Middle frontal gyrus (tissue), 1 donor: ENCODE results near the gene SIRPA.

ENCODE experiments used
- DNase-seq: peaks from one replicate; pipeline ENCODE4 v3.0.0-alpha.2; 2015; ENCODE audit warnings: low spot score; ENCODE audit errors: extremely low spot score

SIRPA gene

GRCh38 chr20:1887756-1888155 is 7.5 kb upstream of the SIRPA start:
- DNase-seq, result no peak

DNA sequence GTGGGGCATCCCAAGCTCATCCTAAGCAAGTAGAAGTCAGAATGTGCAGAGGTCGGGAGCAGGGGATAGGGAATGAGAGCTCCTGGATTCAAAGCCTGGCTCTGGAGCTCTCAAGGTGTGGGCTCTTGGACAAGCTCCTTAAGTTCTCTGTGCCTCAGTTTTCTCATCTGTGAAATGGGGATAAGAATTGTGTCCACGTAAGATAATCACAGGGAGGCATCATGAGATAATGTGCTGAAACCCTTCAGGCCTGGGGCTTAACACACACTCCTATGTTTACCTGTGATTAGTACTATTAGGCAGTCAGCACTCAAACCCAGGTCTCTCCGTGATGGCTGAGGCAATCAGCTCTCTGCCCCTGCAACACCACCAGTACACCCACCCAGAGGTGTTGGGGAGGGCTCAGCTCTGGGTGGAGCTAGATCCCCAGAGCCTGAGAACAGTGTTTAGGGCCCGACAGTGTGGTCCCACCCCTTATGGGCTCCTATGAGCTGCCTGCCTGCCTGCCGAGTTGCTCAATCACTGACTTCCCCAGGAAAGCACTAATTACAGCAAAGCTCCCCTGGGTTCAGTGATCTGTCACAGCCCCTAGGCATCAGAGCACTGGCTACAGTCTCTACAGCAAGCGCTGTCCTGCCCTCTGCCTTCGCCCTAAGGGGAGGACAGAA is 6.3 kb upstream of the SIRPA start:
- no peak for DNase-seq

DNA sequence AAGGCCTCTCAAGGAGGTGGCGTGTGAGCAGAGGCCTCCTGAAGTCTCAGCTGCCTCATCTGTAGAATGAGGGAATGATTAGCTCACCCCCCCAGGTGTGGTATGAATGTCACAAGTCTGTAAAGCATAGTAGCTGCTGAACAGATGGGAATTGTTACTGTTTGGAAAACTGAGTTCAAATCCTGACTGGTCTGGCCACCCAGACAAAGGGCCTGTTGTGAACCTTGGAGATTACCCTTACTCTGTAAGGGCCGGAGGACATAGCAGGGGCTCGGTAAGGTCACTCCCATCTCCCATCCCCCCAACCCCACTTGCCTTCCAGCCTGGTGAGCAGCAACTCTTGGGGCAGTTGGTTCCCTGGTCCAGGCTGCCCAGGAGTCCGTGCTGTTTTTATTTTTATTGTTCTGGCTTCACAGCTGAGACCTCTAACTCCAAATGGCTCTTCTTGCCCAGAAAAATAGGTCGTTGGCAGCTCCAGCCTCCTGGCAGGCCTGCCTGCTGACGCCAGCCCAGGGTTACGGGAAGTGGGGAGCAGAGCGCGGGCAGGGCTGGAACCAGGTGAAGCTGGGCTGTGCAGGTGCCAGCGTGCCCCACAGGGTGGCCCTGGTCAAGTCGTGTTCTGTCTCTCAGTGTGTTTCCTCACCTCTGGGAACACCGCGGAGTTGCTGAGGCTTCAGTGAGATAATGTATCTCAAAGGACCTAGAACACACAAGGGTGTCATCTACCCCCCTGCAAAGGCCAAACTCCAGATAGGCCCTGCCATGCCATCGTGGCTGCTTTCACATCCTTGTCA is 4.5 kb upstream of the SIRPA start:
- no peak for DNase-seq

GRCh38 chr20:1891263-1892118 is 3.7 kb upstream of the SIRPA start:
- no peak for DNase-seq

- no peak for DNase-seq
Measured at GRCh38 chr20:1892119-1892385, 3.2 kb upstream of the SIRPA start.

GRCh38 chr20:1893721-1894470 is 1.3 kb upstream of the SIRPA start:
- DNase-seq, result no peak

GRCh38 chr20:1894471-1894950 is 696 bp upstream of the SIRPA start:
- DNase-seq, result no peak

DNA sequence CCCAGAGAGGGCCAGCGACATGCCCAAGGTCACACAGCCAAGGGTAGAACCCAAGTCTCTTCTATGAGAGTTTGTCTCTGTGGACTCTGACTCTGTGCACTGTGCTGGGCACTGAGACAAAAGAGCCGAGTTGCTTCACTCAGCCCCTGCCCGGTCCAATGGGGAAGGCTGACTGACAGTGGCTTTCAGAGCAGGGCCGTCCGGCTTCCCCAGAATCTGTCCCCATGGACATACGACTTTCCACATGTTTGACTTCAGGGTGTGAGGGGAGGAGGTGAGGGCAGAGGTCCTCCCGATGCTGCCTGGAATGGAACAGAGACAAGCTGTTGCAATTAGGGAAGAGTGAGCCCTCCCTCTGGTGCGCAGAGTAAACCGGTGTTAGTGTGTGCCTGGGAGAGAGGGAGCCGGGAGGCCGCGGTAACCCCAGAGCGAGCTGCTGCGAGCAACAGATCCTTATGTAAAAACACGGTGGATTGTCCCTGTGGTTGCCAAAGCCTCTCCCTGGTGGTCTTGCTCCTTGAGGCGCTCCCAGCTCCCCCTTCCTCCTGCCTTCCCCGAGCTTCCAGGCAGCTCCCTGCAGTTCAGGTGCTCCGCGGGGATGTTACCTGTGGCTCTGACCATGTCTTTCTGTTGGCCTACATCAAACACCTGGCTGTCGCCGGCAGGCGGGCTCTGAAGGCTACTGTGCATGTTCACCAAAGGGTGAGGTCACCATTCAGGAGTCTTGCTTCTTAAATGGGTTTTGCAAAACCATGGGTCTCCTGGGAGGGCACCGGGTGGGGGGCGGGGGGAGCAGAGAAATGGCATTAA is 672 bp downstream of the SIRPA start:
- DNase-seq, result no peak

GRCh38 chr20:1896484-1897258 is 1.5 kb downstream of the SIRPA start:
- no peak for DNase-seq

DNA sequence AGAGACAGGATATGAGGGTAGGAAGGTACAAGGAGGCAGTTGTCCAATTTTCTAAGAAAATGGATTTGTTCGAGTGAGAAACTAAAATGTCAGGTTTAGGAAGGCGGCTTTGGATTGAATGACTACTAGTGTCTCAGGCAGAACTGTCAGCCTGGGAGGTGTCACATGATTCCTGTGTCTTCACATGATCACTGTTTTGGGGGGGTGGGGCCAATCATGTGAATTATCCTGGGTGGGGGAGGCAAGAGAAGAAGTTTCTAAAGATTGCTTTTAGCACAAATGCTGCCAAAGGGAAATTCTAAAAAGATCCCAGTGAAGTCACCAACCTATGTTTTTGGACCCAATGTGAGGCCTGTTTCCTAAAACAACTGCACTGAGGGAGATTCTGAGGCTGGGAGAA is 2.3 kb downstream of the SIRPA start:
- no peak for DNase-seq

DNA sequence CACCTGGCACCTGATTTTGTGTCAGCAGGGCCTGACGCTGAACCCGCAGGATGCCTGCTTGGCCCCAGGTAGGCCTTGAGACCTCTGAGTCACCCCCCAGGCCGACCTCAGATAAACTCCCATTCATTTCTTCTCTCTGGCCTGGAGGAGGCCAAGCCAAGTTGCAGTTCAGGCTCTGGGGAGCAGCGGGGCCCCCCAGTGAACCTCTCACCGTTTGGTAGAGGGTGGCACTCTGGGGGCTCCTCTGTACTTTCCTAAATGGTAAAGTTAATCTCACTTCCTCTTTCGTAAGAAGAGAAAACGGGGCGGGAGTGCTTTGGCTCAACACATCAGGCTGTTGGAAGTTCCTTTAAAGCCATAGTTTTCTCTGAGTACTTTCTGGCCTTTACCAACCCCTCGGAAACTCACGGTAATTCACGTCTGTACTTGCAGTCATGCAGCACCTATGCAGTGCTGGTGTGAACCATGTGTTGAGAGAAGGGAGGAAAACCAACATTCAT is 2.8 kb downstream of the SIRPA start:
- DNase-seq, result no peak

DNA sequence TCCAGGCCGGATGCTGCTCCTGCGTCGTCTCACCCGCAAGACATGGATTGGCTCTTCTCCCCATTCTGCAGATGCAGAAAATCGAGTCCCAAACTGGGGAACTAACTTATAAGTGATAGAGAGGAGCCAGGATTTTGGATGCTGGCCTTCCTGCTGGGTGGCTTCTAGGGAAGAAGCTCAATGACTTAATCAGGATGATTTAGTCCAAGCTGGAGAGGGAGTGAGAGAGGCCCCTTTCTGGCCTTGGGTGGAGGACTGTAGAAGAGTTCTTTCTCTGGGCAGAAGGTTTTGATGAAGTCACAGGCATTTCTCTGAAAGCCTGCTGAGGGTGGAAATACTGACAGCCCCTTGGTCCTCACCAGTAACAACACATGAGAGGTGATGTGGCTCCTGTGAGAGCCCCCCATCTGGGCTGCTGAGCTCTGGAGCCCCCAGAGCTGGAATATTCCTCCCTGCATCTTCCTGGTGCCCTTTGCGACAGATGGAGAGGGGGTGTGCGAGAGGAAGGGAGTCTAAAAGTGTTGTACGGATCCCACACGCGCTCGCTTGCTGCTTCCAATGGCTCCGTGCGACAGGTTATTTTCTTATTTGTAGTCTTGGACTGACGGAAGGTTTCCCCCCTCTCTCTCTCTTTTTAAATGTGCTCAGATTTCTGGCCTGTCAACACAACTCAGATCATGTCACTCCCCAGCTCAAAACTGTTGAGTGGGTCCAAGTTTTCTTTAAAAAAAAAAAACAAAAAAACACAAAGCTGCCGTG is 3.5 kb downstream of the SIRPA start:
- DNase-seq, result no peak

GRCh38 chr20:1899241-1899525 is 4.0 kb downstream of the SIRPA start:
- DNase-seq, result no peak

- peak; percentile 40 for DNase-seq
Measured at GRCh38 chr20:1900321-1900801, 5.2 kb downstream of the SIRPA start.

- DNase-seq, result no peak
Measured at GRCh38 chr20:1901704-1902103, 6.5 kb downstream of the SIRPA start.

DNA sequence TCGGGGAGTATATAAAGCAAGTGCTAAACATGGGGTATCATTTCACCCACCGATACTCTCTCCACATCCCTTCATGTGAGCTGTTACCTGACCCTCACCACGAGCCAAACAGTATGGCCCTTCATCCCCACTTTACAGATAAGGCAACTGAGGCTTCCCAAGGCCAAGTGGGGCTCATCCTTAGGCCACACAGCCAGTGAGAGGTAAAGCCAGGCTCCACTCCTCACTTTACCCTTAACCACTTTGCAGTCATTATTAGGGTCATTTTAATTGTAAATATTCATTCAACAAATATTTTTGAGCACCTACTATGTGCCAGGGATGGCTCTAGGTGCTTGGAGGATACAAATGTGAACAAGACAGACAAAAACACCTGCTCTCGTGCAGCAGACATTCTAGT is 7.0 kb downstream of the SIRPA start:
- no peak for DNase-seq

- no peak for DNase-seq
Measured at GRCh38 chr20:1904135-1904534, 8.9 kb downstream of the SIRPA start.

- no peak for DNase-seq
Measured at GRCh38 chr20:1905009-1905408, 9.8 kb downstream of the SIRPA start.

DNA sequence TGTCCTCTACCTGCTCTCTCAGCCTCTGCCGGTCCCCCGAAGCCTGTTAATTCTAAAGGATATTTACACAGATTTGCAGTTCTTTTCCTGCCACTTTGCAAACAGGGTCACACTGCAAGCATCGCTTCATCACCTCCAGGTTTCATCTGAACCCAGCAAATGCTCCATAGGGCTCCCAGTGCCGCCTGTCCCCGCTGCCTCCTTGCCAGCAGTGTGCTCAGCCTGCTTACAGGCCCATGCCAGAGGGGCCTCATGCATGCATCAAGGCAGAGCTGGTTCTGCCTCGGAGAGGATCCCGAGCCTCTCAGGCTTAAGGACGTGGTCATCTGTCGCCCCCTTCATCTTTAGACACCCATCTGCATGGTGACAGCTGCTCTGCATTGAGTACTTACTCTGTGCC is 10.5 kb downstream of the SIRPA start:
- no peak for DNase-seq
